Ishikawa (cell line): ENCODE results near the gene FOXO3.

Experiments
- NFIC ChIP-seq: IDR thresholded peaks from 2 replicates; pipeline ENCODE4 v1.6.1; 2012
- TAF1 ChIP-seq: IDR thresholded peaks from 2 replicates; pipeline ENCODE4 v1.6.1; 2012; ENCODE audit warnings: low read depth, mild to moderate bottlenecking

DNA sequence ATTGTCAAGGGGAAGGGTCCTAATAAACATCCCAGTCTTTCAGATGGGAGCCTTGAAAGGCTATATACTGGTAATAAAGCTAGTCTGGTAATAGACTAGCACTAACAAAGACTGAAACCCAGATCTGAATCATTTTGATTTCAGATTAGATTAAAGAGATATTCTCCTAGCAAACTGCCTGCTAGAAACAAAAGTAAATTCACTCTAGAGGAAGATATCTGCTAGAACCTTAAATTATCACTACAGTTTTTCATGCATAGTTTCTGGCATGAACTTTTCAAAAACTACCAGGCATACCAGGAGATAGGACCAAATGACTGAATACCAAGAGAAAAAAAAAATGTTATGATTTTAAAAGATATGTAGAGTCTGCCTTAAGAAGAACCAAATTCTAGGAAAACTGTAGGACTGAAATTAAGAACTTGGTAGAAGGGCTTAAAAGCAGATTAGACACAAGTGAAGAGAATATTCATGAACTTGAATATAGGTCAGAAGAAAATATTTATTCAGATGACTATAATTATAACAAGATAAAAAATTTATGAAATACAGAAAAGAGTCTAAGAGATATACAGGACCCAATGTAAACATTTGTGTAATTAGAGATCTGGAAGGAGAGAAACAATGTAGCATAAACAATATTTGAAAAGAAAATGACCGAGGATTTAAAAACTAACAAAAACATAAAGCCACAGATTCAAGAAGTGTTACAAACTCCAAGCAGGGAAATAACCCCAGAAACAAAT is 141.6 kb downstream of the FOXO3 start:
- no peak for TF ChIP-seq NFIC
- no peak for TF ChIP-seq TAF1
